Stimulated activated CD4-positive, alpha-beta T cell treated with anti-CD3 and anti-CD28 coated beads, Interleukin-12 subunit alpha, Interleukin-12 subunit beta, amount 100 ng/mL, for 4 hours (primary cell): ENCODE data around the gene PPP2R3A.
"Not testable (repeated sequence)": the region's sequence is repeated elsewhere in the genome, so short reads cannot be mapped to it uniquely, and the experiment has no call there.

Experiments used
- DNase-seq: peaks from one replicate; pipeline ENCODE4 v3.0.0-alpha.2; 2020

Gene PPP2R3A

DNA sequence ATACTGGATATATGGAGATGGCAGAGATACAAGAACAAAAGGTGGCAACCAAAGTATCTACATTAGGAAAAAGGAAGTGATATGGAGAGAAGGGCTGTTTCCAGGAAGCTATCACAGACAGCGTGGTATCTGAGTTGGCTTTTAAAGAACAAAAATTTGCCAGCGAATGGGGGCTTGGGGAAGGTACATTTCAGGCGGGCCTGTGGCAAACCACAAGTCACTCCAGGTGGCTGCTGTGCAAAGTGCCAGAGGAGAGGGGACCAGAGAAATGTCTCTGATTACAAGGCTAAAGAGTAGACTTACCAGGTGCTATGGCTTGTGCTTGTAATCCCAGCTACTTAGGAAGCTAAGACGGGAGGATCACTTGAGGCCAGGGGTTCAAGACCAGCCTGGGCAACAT lies 139.5 kb downstream of the PPP2R3A start:
- no peak for DNase-seq

DNA sequence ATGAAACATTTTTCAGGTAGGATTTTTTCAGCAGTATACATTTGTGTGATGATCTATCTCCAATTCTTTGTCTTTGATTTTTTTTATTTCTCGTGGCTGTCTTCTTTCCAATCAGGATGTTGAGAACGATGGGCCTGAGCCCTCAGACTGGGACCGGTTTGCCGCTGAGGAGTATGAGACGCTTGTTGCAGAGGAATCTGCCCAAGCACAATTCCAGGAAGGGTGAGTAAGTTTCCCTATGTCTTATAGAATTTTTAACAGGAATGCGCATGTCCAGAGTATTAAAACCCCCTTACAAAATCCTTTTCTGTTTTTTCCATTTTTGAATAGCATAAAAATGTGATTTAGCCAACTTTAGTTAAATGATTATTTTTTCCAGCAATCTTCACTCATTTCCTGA lies 140.6 kb downstream of the PPP2R3A start:
- no peak for DNase-seq

DNA sequence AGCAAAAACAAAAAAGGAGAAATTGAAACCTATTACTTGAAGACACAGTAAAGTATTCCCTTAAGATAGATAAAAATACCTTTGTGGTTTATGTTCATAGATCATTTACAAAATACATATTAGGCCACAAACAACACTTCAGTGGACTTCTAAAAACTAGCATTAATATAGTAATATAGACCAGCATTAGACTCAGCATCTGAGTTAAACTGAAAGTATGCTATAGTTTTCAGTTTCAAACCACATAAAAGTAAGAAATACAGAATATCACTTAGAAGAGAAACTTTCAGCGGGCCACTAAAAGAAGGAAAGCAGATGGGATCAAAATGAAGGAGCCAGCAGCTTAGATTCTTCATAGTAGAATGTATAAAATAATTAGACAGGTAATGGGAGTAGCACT lies 144.0 kb downstream of the PPP2R3A start:
- no peak for DNase-seq

DNA sequence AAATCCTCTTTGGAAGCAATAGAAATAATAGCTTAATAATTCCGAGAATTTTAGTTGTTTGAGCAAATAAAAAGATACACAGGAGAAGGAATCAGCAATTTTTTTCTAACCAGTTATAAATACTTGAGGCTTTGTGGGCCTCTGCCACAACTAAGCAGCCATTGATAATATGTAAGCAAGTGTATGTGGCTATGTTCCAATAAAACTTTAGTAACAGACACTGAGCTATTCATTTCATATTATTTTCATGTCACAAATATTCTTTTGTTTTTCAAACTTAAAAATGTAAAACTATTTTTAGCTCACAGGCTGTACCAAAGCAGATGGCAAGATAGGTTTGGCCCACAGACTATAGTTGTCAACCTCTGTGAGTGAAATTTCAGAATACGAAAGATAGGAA lies 145.0 kb downstream of the PPP2R3A start:
- DNase-seq, result no peak

DNA sequence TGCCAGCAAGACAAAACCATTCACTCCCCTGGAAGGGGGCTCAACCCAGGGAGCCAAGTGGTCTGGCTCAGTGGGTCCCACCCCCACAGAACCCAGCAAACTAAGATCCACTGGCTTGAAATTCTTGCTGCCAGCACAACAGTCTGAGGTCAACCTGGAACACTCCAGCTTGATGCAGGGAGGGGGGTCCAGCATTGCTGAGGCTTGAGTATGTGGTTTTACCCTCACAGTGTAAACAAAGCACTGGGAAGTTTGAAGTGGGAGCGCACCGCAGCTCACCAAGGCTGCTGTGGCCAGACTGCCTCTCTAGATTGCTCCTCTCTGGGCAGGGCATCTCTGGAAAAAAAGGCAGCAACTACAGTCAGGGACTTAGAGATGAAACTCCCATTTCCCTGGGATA lies 148.9 kb downstream of the PPP2R3A start:
- no peak for DNase-seq

DNA sequence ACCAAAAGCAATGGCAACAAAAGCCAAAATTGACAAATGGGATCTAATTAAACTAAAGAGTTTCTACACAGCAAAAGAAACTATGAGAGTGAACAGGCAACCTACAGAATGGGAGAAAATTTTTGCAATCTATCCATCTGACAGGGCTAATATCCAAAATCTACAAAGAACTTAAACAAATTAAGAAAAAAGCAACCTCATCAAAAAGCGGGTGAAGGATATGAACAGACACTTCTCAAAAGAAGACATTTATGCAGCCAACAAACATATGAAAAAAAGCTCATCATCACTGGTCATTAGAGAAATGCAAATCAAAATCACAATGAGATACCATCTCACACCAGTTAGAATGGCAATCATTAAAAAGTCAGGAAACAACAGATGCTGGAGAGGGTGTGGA lies 153.8 kb downstream of the PPP2R3A start:
- not testable (repeated sequence) for DNase-seq

DNA sequence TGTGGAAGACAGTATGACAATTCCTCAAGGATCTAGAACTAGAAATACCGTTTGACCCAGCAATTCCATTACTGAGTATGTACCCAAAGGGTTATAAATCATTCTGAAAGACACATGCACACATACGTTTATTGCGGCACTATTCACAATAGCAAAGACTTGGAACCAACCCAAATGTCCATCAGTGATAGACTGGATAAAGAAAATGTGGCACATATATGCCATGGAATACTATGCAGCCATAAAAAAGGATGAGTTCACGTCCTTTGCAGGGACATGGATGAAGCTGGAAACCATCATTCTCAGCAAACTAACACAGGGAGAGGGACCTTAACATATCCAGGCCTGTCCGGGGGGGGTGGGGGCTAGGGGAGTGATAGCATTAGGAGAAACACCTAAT lies 154.3 kb downstream of the PPP2R3A start:
- DNase-seq, result not testable (repeated sequence)

DNA sequence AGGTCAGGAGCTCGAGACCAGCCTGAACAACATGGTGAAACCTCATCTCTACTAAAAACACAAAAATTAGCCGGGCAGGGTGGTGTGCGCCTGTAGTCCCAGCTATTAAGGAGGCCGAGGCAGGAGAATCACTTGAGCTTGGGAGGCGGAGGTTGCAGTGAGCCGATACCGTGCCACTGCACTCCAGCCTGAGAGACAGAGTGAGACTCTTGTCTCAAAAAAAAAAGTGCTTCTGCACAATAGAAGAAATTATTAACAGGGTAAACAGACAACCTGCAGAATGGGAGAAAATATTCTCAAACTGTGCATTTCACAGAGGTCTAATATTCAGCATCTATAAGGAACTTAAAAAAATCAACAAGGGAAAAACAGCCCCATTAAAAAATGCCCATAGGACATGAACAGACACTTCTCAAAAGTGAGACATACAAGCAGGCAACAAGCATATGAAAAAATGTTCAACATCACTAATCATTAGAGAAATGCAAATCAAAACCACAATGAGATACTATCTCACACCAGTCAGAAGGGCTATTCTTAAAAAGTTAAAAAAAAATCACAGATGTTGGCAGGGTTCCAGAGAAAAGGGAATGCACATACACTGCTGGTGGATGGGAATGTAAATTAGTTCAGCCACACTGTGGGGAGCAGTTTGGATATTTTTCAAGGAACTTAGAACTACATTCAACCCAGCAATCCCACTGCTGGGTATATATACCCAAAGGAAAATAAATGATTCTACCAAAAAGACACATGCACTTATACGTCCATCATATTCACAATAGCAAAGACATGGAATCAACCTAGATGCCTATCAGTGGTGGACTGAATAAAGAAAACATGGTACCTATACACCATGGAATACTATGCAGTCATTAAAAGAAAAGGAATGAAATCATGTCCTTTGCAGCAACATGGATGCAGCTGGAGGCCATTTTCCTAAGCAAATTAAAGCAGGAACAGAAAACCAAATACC lies 155.1 kb downstream of the PPP2R3A start:
- no peak for DNase-seq

DNA sequence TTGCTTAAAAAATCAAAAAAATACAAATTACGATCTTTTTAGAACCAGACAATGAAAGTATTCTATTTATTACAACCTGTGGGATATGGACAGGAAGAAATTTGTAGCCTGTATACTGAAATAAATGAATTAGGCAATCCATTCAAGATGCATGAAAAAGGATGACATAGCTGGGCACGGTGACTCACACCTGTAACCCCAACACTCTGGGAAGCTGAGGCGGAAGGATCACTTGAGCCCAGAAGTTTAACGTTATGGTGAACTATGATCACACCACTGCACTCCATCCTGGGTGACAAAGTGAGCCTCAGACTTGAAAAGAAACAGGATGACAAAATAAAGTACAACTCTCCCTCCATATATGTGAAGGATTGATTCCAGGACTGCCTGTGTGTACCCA lies 156.5 kb downstream of the PPP2R3A start:
- DNase-seq, result no peak

DNA sequence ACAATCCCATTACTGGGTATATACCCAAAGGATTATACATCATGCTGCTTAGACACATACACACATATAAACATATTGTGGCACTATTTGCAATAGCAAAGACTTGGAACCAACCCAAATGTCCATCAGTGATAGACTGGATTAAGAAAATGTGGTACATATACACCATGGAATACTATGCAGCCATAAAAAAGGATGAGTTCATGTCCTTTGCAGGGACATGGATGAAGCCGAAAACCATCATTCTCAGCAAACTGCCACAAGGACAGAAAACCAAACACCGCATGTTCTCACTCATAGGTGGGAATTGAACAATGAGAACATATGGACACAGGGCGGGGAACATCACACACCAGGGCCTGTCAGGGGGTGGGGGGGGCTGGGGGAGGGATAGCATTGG lies 166.1 kb downstream of the PPP2R3A start:
- DNase-seq, result not testable (repeated sequence)

DNA sequence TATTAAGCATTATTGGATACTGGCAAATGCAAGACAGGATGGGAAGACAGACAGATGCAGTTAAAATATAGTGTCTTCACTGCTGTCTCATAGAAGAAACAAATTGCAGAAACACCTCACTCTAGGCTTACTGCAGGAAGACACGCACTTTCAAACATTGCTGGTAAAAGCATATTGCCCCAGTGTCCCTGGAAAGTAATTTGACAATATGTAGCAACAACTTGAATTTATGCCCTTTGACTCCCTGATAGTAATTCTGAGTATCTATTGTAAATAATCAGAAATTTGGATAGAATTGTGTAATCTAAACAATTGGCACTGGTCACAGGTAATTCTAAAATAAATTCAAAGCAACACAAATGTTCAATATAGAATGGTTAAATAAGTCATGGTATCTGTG lies 168.6 kb downstream of the PPP2R3A start:
- DNase-seq, result no peak

DNA sequence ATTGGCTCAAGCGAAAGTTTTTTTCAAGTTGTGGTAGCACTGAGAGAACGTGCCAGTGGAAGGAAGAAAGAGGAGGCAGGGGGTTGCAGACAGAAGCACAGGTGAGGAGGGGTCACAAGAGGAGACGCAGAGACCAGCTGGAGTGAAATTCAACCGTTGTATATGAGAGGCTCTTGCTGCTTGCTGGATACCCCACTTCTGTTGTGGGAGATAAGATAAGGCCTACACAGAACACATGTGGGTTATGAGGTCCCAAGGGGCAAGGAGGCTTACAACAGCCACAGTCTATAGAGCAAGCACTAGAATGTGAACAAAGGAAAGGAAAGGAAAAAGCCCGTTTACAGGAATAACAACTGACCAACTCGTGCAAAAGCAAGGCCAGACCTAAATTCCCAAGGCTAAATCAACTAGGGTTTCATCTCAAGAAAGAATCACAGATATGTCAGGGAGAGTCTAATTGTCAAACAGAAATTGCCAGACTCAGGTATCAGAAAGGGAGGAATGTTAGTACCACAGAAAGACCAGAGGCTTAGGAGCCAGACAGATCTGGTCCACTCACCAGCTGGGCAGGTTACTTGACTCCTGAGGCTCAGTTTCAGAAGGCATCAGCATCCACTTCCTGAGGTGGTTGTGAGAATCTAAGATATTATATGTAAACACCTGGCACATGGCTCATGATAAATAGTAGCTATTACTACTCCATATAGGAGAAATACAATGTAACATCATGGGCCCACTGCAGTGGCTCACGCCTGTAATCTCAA lies 169.7 kb downstream of the PPP2R3A start:
- DNase-seq, result no peak

DNA sequence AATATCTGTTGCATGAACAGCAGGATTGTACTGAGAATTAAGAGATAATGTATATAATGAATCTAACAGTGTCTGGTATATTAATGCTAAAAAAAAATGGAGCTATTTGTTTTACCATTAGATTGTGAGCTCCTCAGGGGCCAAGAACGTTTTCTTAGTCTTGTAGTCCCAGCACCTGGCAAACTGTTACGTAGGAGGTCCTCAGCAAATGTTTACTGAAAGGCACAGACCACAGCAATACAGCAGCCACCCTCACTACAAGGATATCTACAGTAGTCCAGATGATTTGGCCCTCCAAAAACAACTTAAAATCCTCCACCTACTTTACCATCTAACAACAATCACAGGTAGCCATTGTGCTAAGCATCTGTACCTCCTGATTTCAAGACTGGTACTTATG lies 170.9 kb downstream of the PPP2R3A start:
- DNase-seq, result no peak

DNA sequence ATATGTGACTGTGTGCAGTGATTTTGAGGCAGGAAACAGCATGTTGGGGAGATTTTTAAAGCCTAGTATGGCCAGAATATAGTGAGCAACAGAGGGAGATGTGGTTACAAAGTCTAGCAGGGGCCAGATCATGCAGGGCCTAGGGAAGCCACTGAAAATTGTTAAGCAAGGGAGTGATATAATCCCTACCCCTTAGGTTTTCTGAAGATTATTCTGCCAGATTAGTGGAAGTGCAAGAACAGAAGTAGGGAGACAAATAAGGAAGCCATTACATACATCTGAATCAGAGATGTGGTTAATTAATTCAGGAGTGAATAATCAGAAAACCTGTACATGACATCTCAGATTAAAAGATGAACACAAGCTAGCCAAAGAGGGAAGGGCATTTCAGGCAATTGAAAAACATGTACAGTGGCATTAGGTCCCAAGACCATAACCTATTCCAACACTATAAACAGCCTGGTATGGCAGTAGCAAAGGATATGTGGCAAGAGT lies 175.8 kb downstream of the PPP2R3A start:
- DNase-seq, result no peak

DNA sequence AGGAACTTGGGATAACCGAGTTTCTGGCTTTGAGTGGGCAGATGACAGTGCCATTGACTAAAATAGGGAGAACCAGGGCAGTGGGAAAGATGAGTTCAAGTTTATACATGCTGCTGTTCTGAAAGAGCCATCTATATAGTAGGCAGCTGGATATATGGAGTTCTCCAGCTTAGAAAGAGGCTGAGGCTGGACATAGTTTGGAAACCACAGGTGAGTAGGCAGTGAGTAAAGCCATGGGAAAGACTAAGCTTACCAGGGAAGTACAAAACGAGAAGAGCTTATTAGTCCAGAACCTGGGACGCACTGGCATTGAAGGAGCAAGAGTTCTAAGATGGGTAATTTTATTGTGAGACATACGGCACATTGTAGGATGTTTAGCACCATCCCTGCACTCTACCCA lies 176.4 kb downstream of the PPP2R3A start:
- no peak for DNase-seq

DNA sequence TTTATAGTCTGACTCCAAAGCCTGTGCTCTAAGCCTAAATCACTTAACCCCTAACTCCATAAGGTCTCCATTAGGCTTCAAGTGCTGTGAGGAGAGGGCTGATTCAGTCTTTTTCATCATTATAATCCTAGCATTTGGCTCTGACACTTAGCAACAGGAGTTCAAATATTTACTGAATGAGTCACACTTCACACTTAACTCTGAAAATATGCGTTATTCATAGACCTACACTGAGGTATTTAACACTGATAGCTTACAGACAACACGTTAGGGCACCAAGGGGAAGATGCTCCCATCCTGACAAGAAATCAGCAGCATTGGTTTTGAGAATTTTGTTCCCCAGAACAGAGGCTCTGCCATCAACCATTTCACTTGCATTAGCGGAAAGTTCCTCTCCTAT lies 177.1 kb downstream of the PPP2R3A start:
- no peak for DNase-seq

DNA sequence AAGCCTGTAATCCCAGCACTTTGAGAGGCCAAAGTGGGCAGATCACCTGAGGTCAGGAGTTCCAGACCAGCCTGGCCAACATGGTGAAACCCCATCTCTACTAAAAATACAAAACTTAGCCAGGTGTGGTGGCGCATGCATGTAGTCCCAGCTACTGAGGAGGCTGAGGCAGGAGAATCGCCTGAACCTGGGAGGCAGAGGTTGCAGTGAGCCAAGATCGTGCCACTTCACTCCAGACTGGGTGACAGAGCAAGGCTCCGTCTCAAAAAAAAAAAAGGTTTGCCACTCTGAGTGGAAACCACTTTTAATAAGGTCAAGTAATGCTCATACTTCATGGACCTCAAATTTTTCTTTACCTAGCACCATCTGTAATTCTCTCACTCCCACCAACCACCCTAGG lies 178.9 kb downstream of the PPP2R3A start:
- DNase-seq, result not testable (repeated sequence)

DNA sequence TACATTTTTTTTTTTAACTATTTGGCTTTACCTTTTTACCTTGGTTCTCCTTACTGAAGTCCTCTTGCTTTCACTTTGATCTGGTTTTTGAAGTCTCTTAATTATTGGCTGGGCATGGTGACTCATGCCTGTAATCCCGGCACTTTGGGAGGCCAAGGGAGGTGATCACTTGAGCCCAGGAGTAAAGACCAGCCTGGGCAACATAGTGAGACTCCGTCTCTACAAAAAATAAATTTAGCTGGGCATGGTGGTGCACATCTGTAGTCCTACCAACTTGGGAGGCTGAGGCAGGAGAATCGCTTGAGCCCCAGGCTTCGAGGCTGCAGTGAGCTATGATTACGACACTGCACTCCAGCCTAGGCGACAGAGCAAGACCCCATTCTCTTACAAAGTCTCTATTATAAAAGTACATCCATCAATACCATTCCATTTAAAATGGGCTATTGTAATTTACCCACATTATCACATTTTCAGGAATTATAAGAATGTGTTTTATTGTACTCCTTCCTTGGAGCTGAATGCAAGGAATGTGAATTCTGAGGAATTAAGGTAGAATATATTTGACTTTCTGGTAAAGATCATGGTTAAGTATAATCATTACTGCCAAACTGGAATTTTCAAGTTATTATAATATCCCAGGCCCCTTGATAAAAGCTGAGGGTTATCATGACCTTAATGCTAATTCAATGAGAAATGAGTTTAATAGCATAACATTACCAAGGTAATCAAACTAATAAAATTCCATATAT lies 181.6 kb downstream of the PPP2R3A start:
- no peak for DNase-seq

DNA sequence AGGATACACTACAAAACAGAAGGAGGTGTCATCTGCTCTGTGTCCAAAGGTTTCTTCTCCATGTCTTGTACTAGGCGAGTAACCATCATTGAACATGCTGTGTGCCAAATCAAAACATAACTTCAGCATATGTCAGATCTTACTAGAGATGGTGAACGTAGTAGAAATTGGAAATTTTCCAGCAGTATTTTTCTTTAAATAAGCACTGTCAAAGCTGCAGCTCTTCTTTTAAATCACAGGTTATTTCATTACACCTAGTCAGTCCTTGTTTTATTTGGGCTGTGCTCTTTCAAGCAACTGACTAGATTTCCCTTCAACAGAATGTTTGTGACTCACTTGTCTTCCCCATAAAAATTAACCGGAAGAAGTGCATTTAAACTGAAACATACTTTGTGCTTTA lies 184.1 kb downstream of the PPP2R3A start:
- no peak for DNase-seq

DNA sequence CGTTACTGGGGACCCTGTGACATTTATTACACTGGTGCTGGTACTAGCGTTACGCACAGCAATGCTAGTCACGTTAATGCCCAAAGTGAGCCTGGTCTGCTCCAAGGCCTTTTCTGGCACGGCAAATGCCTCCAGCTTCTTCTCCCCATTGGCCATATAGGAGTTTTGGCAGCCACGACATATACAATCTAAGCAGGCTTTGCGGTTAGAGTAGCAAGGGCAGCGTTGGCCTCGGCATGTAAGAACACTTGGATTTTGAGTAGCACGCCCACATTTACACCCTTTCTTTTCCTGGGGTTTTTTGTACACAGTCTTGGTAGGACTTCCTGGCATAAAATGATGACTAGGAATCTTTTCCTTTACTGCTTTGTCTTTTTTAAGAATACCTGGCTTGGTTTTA lies 185.7 kb downstream of the PPP2R3A start:
- DNase-seq, result no peak

DNA sequence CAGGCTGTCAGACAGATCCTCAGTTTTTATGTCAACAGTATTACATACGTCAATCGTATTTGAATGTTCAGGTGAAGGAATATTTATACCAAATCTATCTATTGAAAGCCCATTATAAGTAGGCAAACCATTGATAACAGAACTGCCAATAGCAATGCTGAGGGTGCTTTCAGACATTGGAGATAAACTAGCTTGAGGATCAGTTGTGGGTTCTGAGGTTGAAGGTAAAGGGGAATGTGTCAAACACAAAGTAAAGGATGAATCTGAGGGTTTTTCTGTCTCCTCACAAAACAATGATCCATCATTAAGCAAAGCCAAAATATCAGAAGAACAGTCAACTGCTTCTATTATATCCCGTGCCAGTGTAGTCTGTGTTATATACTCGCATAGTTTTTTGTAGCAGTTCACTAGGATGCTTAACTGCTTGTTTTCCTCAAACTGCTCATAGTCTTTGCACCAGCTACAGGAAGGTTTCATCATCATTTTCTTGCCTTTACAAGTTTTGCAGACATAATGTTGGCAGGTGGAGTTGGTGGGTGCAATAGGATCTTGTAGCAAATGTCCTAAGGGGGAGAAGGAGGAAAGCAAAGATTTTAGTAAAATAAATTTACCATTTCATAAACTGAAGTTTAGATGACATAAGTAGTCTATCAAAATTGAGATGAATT lies 186.8 kb downstream of the PPP2R3A start:
- DNase-seq, result no peak

DNA sequence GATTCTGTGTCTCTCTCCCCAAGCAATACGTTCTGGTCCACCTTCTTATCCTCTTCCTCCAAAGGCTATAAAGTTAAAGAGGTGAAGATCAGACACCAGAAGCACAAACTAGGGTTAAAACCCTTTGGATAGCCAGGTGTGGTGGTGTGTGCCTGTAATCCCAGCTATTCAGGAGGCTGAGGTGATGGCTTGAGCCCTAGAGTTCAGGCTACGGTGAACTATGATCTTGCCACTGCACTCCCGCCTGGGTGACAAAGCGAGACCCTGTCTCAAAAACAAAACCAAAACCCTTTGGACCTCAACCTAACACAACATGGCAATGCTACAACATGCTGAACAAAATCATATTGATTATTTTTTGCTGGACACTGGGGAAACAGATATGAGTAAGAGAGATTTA lies 187.4 kb downstream of the PPP2R3A start:
- DNase-seq, result no peak

DNA sequence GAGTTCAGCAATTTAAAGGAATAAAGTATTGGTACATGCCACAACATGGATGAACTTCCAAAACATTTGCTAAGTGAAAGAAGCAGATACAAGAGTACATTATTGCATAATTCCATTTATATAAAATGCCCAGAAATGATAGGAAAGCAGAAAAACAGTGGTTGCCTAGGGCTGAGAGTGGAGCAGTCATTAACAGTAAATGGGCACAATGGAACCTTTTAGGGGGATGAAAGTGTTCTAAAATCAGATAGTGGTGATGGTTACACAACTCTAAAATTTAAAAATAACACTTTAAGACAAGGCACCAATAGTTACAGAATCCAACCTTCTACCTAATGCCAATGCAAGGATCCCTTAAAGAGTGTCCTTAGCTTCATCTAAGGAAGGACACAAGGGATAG lies 196.0 kb downstream of the PPP2R3A start:
- no peak for DNase-seq
